Adrenal gland (tissue), 12 donors: Measurements from ENCODE around the gene ALX4. TPM values are rescaled to one million over a fixed set of nuclear protein-coding genes. Genes with fewer than 3 reads are reported as not detected.

Experiments used
- DNase-seq, 7 donors: peaks; one replicate each; pipeline ENCODE4 v3.0.0-alpha.2; 2019 to 2020
- H3K27ac ChIP-seq, 5 donors: fragments of 200-600 bp; sonication (generic) in 4 of 5; 1 replicate in 3 of 5; 2 replicates in 2 of 5; pipeline versions ENCODE4 v1.5.1 to v1.8.0; 2016 to 2020; ENCODE audit warnings: mild to moderate bottlenecking in 1 of 5
- H3K27me3 ChIP-seq: fragments of 200-600 bp; 2 replicates; pipeline ENCODE4 v1.8.0; 2021
- H3K36me3 ChIP-seq, 2 donors: fragments of 200-600 bp; replicated peaks in 1 of 2; 1 replicate in 1 of 2; 2 replicates in 1 of 2; pipeline versions ENCODE4 v1.5.1 to v1.8.0; 2018 to 2022
- H3K4me1 ChIP-seq, 2 donors: fragments of 200-600 bp; replicated peaks in 1 of 2; 1 replicate in 1 of 2; 2 replicates in 1 of 2; pipeline versions ENCODE4 v1.5.1 to v1.8.0; 2018 to 2021
- H3K4me3 ChIP-seq, 4 donors: fragments of 200-600 bp; sonication (generic) in 3 of 4; one replicate each; pipeline ENCODE4 v1.5.1; 2016 to 2018
- H3K9me3 ChIP-seq, 3 donors: fragments of 200-600 bp; sonication (generic) in 1 of 3; replicated peaks in 1 of 3; 1 replicate in 2 of 3; 2 replicates in 1 of 3; pipeline versions ENCODE4 v1.5.1 to v1.8.0; 2016 to 2021
- CTCF ChIP-seq, 6 experiments: fragments of 450-650 bp in 4 of 6; fragments of 200-600 bp in 2 of 6; sonication (generic) in 1 of 6; IDR thresholded peaks; 1 replicate in 5 of 6; 2 replicates in 1 of 6; pipeline versions ENCODE4 v1.5.1 to v1.8.0; 2016 to 2021; ENCODE audit warnings: antibody characterized with exemption in 6 of 6, mild to moderate bottlenecking in 2 of 6, moderate library complexity in 1 of 6
- POLR2A ChIP-seq, 2 donors: fragments of 450-650 bp; IDR thresholded peaks; one replicate each; pipeline ENCODE4 v1.6.1; 2017; ENCODE audit warnings: antibody characterized with exemption in 2 of 2, mild to moderate bottlenecking in 2 of 2, moderate library complexity in 1 of 2
- WGBS, 4 donors: extraction: QIAGEN DNeasy Blood & Tissue Kit in 2 of 4; methylation state at CpG; one replicate each; pipeline versions ENCODE4 v1.1.5 to v1.1.7; 2013 to 2017; 5-methylcytosine and 5-hydroxymethylcytosine counted together
- intact Hi-C, 2 donors: fragments of 100-400 bp; cut with DNase I; formaldehyde crosslinking; loops; one replicate each; pipeline versions ENCODE4 v1.14.1 to v1.15.0; 2022 to 2023
- polyA plus RNA-seq, 3 donors: library from polyadenylated mRNA; stranded (reverse); fragments of 200-250 nt in 2 of 3; fragments of 350-450 nt in 1 of 3; fragmentation: Illumina TruSeq in 1 of 3; extraction: RNeasy Lipid Tissue Mini Kit (QIAGEN cat#74804) in 1 of 3; gene quantifications; one replicate each; pipeline ENCODE4 v1.2.3, GENCODE V29; 2013 to 2014
- total RNA-seq, 9 donors: library from RNA; depleted of rRNA in 4 of 9; stranded (reverse); fragments of >200 nt in 4 of 9; fragments of 120-200 nt in 1 of 9; fragmentation: NEBNext Ultra II Directional in 1 of 9; extraction: Animal tissue kit (Norgen Biotek cat#: 25700) in 1 of 9; gene quantifications; one replicate each; pipeline versions ENCODE4 v1.1.0 to v1.2.4, GENCODE V29; 2013 to 2023
- donor health status: healthy with polysubstance abuse.
- donor health status: Bipolar disorder and iron deficiency.
- donor health status: DM: yes; HTN: yes; CAD: no.
- donor health status: DM: no; HTN: no; CAD: no.
- donor health status: DM: no; HTN: no; CAD: no.
- donor health status: DM: yes; HTN: yes; CAD: no.

The ALX4 gene
- total and polyA plus RNA-seq, 12 donors, result 0.03 to 0.06 TPM; not detected in 10

DNA sequence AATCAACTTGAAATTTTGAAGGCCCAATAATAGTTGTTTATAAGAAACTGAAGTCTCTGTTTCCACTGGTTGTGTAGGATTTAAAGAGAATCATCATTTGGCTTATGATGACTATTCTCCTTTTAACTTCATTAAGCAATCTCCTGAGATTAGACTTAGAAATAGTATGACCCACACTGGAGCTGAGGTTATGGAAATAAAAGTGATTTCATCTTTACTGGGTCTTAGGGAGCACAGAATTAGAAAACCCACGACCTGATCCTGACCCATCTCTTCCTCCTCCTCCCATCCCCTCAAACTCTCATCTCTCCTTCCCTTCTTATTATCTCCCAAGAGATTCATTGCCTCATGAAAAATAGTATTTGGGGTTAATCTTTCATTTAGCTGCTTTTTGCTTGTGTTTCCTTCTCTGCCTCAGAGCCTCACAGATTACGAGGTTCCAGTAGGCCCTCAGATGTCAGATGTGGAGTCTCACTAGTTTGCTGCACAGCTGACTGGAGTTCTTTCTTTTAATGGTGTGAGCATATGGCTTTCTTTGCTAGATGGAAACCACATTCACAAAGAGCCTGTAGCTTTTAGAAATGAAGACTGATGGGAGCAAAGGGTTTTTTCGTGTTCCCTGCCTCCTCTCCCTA is 85.0 kb downstream of the ALX4 start:
- no peaks in the 10 kb centered on the region for H3K36me3 ChIP-seq
- DNase-seq, result no peak
- WGBS, 4 donors, result 85 to 95% (median 86%) methylated on average over 3 of the region's 3 CpGs
- H3K4me1 ChIP-seq, result peaks cover 0 to 6% of the 10 kb centered on the region in 2 donors
- no peak overlapping the region for H3K4me3 ChIP-seq
- no peaks in the 10 kb centered on the region for H3K27me3 ChIP-seq
- intact Hi-C loops, result no loop called here
- H3K9me3 ChIP-seq, result no peaks in the 10 kb centered on the region
- H3K27ac ChIP-seq, result no peak overlapping the region
- TF ChIP-seq CTCF (IDR thresholded peaks at IDR 0.05) (no peak), POLR2A (IDR thresholded peaks at IDR 0.05) (no peak)

GRCh38 chr11:44223238-44223637 is 86.7 kb downstream of the ALX4 start:
- Histone ChIP-seq H3K4me3 (no peak overlapping the region), H3K36me3 (no peaks in the 10 kb centered on the region), H3K27me3 (no peaks in the 10 kb centered on the region), H3K27ac (no peak overlapping the region), H3K9me3 (no peaks in the 10 kb centered on the region), H3K4me1 (peaks cover 0 to 7% of the 10 kb centered on the region in 2 donors)
- intact Hi-C loops, result no loop called here
- no peak for TF ChIP-seq POLR2A (IDR thresholded peaks at IDR 0.05)
- no peak for TF ChIP-seq CTCF (IDR thresholded peaks at IDR 0.05)
- DNase-seq, result no peak

GRCh38 chr11:44221992-44222391 is 87.9 kb downstream of the ALX4 start:
- H3K9me3 ChIP-seq, result no peaks in the 10 kb centered on the region
- 53 to 65% (median 58%) methylated on average over 2 of the region's 2 CpGs for WGBS, 4 donors
- no peaks in the 10 kb centered on the region for H3K27me3 ChIP-seq
- no peak for DNase-seq
- no peak overlapping the region for H3K4me3 ChIP-seq
- H3K27ac ChIP-seq, result no peak overlapping the region
- no peak for TF ChIP-seq CTCF (IDR thresholded peaks at IDR 0.05)
- TF ChIP-seq POLR2A (IDR thresholded peaks at IDR 0.05), result no peak
- no peaks in the 10 kb centered on the region for H3K36me3 ChIP-seq
- H3K4me1 ChIP-seq, result peaks cover 0 to 7% of the 10 kb centered on the region in 2 donors
- intact Hi-C loops, result no loop called here

GRCh38 chr11:44221456-44221855 is 88.5 kb downstream of the ALX4 start:
- H3K4me1 ChIP-seq, result peaks cover 0 to 7% of the 10 kb centered on the region in 2 donors
- no peak overlapping the region for H3K27ac ChIP-seq
- no peaks in the 10 kb centered on the region for H3K27me3 ChIP-seq
- intact Hi-C loops, result no loop called here
- TF ChIP-seq POLR2A (IDR thresholded peaks at IDR 0.05) (no peak), CTCF (IDR thresholded peaks at IDR 0.05) (no peak)
- no peaks in the 10 kb centered on the region for H3K36me3 ChIP-seq
- H3K4me3 ChIP-seq, result no peak overlapping the region
- DNase-seq, result no peak
- no peaks in the 10 kb centered on the region for H3K9me3 ChIP-seq
- WGBS, 4 donors, result 56 to 86% (median 71%) methylated on average over 3 of the region's 3 CpGs
